Iris pigment epithelial cell (primary cell): ENCODE data around the gene HMCN1.
"Not testable (repeated sequence)": the region's sequence is repeated elsewhere in the genome, so short reads cannot be mapped to it uniquely, and the experiment has no call there.

Experiments
- DNase-seq: peaks from one replicate; pipeline ENCODE4 v3.0.0-alpha.2; 2011; ENCODE audit warnings: low read depth

HMCN1 gene

GRCh38 chr1:185853739-185854138, 119.5 kb downstream of the HMCN1 start:
- DNase-seq: peak; percentile 84

- no peak for DNase-seq
Measured at GRCh38 chr1:185856482-185856881, 122.3 kb downstream of the HMCN1 start.

GRCh38 chr1:185857442-185857841, 123.3 kb downstream of the HMCN1 start:
- DNase-seq: no peak

GRCh38 chr1:185860311-185860710, 126.1 kb downstream of the HMCN1 start:
- DNase-seq: peak; percentile 49

- no peak for DNase-seq
Measured at GRCh38 chr1:185860859-185861258, 126.7 kb downstream of the HMCN1 start.

GRCh38 chr1:185861630-185862029, 127.4 kb downstream of the HMCN1 start:
- DNase-seq: peak; percentile 55

- peak; percentile 67 for DNase-seq
Measured at GRCh38 chr1:185862235-185862634, 128.0 kb downstream of the HMCN1 start.

- DNase-seq: no peak
Measured at GRCh38 chr1:185864331-185864730, 130.1 kb downstream of the HMCN1 start.

- peak; percentile 90 for DNase-seq
Measured at GRCh38 chr1:185864889-185865517, 130.8 kb downstream of the HMCN1 start.

- no peak for DNase-seq
Measured at GRCh38 chr1:185869590-185869989, 135.4 kb downstream of the HMCN1 start.

- no peak for DNase-seq
Measured at GRCh38 chr1:185871627-185872150, 137.5 kb downstream of the HMCN1 start.

GRCh38 chr1:185874246-185874645, 140.1 kb downstream of the HMCN1 start:
- no peak for DNase-seq

- DNase-seq: no peak
Measured at GRCh38 chr1:185880330-185880729, 146.1 kb downstream of the HMCN1 start.

GRCh38 chr1:185880779-185881333, 146.7 kb downstream of the HMCN1 start:
- DNase-seq: no peak

GRCh38 chr1:185886046-185886445, 151.9 kb downstream of the HMCN1 start:
- no peak for DNase-seq

- DNase-seq: no peak
Measured at GRCh38 chr1:185886671-185887070, 152.5 kb downstream of the HMCN1 start.

- DNase-seq: not testable (repeated sequence)
Measured at GRCh38 chr1:185892831-185893403, 158.7 kb downstream of the HMCN1 start.

GRCh38 chr1:185894791-185895190, 160.6 kb downstream of the HMCN1 start:
- peak; percentile 54 for DNase-seq

- peak; percentile 14 for DNase-seq
Measured at GRCh38 chr1:185895208-185895900, 161.2 kb downstream of the HMCN1 start.

- DNase-seq: peak; percentile 34
Measured at GRCh38 chr1:185896863-185897262, 162.7 kb downstream of the HMCN1 start.

- DNase-seq: no peak
Measured at GRCh38 chr1:185906186-185906585, 172.0 kb downstream of the HMCN1 start.

- DNase-seq: no peak
Measured at GRCh38 chr1:185907246-185907645, 173.1 kb downstream of the HMCN1 start.

- DNase-seq: no peak
Measured at GRCh38 chr1:185911978-185912377, 177.8 kb downstream of the HMCN1 start.
